Kasumi-1 (cell line): ENCODE measurements around the gene WDR27.
A peak's percentile ranks its signal among the peaks of the same experiment; 100 is the strongest.
"Not testable (repeated sequence)": the region's sequence is repeated elsewhere in the genome, so short reads cannot be mapped to it uniquely, and the experiment has no call there.

Experiments used
- DNase-seq, 2 experiments: peaks; one replicate each; lab custom pipeline; 2025; lab: John Stamatoyannopoulos, UW

The WDR27 gene

GRCh38 chr6:169441292-169441691 is 260.5 kb downstream of the WDR27 start:
- DNase-seq: no peak

- DNase-seq: no peak
These were observed 262.1 kb downstream of the WDR27 start for GRCh38 chr6:169439710-169440109.

- DNase-seq: not testable (repeated sequence)
These were observed 267.3 kb downstream of the WDR27 start for GRCh38 chr6:169434554-169434953.

- no peak for DNase-seq
These were observed 272.8 kb downstream of the WDR27 start for GRCh38 chr6:169429001-169429400.

GRCh38 chr6:169428532-169428931 is 273.3 kb downstream of the WDR27 start:
- DNase-seq: no peak

- DNase-seq: no peak
These were observed 274.0 kb downstream of the WDR27 start for GRCh38 chr6:169427856-169428255.

- DNase-seq: no peak
These were observed 275.2 kb downstream of the WDR27 start for GRCh38 chr6:169426611-169427010.

GRCh38 chr6:169425628-169426370 is 276.0 kb downstream of the WDR27 start:
- no peak for DNase-seq

- DNase-seq: no peak
These were observed 277.0 kb downstream of the WDR27 start for GRCh38 chr6:169424821-169425240.

- no peak for DNase-seq
These were observed 277.6 kb downstream of the WDR27 start for GRCh38 chr6:169424149-169424804.

- no peak for DNase-seq
These were observed 280.1 kb downstream of the WDR27 start for GRCh38 chr6:169421586-169422264.

GRCh38 chr6:169420912-169421543 is 280.8 kb downstream of the WDR27 start:
- DNase-seq: no peak

- DNase-seq: no peak
These were observed 284.7 kb downstream of the WDR27 start for GRCh38 chr6:169417101-169417500.

- no peak for DNase-seq
These were observed 285.6 kb downstream of the WDR27 start for GRCh38 chr6:169416249-169416648.

GRCh38 chr6:169415179-169415578 is 286.6 kb downstream of the WDR27 start:
- DNase-seq: peak in 1 of 2 experiments; percentile 15

- no peak for DNase-seq
These were observed 290.1 kb downstream of the WDR27 start for GRCh38 chr6:169411722-169412121.

- no peak for DNase-seq
These were observed 290.5 kb downstream of the WDR27 start for GRCh38 chr6:169411296-169411695.

GRCh38 chr6:169409742-169410312 is 292.0 kb downstream of the WDR27 start:
- peak; percentile 72 to 86 for DNase-seq

- DNase-seq: no peak
These were observed 294.5 kb downstream of the WDR27 start for GRCh38 chr6:169407325-169407724.
